ENCODE results near the gene WDR47. TPM values are rescaled to one million over a fixed set of nuclear protein-coding genes. Genes with fewer than 3 reads are reported as not detected.

The WDR47 gene
- total RNA-seq, 1 donor from 2014 or later = 15.2 TPM

DNA sequence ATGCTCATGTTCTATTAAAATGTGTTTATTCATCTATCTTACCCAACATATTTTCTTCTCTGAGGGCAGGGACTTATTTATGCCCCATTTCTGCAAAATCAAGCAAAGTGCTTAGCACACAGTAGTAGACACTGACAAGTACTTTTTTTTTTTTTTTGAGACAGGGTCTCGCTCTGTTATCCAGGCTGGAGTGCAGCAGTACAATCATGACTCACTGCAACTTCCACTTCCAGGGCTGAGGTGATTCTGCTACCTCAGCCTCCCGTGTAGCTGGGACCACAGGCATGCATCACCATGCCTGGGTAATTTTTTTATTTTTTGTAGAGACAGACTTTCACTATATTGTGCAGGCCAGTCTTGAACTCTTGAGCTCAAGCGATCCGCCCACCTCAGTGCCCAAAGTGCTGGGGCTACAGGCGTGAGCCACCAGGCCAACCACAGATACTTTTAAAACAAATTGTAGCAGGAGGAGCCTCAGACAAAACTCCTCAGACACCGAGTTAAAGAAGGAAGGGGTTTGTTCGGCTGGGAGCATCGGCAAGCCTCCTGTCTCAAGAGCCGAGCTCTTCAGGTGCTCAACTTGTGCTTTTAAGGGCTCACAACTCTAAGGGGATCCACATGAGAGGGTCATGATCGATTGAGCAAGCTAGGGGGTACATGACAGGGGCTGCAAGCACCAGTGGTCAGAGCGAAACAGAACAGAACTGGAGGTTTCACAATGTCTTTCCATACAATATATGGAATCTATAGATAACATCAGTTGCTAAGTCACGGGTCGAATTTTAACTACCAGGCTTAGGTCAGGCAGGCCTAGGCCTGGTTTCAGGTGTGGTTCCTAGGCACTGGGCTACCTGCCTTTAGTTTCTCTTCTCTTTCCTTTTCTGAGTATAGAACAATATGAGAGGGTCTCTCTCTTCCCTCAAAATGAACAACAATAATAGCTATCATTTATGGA, 42.9 kb upstream of the WDR47 start:
- H3K36me3 Mint-ChIP-seq = no peaks in the 10 kb centered on the region
- TF ChIP-seq, protein P1, sequence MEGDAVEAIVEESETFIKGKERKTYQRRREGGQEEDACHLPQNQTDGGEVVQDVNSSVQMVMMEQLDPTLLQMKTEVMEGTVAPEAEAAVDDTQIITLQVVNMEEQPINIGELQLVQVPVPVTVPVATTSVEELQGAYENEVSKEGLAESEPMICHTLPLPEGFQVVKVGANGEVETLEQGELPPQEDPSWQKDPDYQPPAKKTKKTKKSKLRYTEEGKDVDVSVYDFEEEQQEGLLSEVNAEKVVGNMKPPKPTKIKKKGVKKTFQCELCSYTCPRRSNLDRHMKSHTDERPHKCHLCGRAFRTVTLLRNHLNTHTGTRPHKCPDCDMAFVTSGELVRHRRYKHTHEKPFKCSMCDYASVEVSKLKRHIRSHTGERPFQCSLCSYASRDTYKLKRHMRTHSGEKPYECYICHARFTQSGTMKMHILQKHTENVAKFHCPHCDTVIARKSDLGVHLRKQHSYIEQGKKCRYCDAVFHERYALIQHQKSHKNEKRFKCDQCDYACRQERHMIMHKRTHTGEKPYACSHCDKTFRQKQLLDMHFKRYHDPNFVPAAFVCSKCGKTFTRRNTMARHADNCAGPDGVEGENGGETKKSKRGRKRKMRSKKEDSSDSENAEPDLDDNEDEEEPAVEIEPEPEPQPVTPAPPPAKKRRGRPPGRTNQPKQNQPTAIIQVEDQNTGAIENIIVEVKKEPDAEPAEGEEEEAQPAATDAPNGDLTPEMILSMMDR (conservative IDR thresholded peaks at IDR 0.05) = no peak
- DNase-seq (ENCODE audit: extremely low spot score, unreplicated experiment) = no peak

DNA sequence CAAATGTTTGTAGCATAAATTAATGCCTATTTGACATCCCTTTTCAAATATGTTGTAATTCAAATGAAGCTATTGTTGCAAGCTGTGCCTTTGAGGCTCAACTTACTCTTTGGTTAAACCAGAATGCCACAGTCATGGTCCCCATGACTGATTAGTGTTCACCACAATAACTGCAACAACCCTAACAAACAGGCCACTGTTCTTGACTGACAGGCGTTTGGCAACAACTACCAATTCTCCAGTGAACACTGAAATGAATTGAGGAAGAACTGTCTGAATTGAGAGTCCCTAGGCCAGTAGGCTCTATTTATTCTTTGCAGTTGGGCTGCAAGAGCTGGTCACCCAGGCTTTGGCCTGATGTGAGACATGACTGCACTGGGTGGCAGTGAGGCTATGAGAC, 42.0 kb upstream of the WDR47 start:
- no peaks in the 10 kb centered on the region for H3K4me1 Mint-ChIP-seq (ENCODE audit: unreplicated experiment)
- no peaks in the 10 kb centered on the region for H3K27me3 Mint-ChIP-seq
- no peaks in the 10 kb centered on the region for H3K36me3 Mint-ChIP-seq
- no peak overlapping the region for H3K4me3 Mint-ChIP-seq
- H3K27ac Mint-ChIP-seq = peak overlapping the region; percentile 62
- no peak for DNase-seq (ENCODE audit: extremely low spot score, unreplicated experiment)
- no peaks in the 10 kb centered on the region for H3K9me3 Mint-ChIP-seq
- TF ChIP-seq, protein P1 (conservative IDR thresholded peaks at IDR 0.05) = no peak

More for the DNA sequence above, 42.9 kb upstream of the WDR47 start:
- Mint-ChIP-seq H3K27ac (no peak overlapping the region), H3K4me1 (ENCODE audit: unreplicated experiment) (no peaks in the 10 kb centered on the region), H3K27me3 (no peaks in the 10 kb centered on the region), H3K4me3 (no peak overlapping the region), H3K9me3 (no peaks in the 10 kb centered on the region)

DNA sequence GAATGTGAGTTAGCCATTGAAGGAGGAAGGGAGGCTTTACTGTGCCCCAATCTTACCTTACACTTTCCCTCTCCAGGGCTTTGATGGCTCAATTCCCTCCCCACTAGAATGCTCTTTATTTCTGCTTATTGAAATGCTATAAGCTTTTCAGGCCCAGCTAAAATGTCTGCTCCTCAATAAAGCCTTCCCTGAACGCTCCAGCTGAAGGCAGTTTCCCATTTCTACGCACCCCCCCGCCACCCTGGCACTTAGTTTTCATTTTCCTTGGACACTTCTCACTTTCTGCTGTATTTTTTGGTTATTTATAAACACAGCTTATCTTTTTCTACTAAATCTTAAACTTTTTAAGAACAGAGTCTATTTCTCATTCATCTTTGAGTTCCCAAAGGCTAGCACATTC, 41.6 kb upstream of the WDR47 start:
- H3K27ac Mint-ChIP-seq = peak overlapping the region; percentile 62
- H3K4me1 Mint-ChIP-seq (ENCODE audit: unreplicated experiment) = no peaks in the 10 kb centered on the region
- H3K9me3 Mint-ChIP-seq = no peaks in the 10 kb centered on the region
- no peak for DNase-seq (ENCODE audit: extremely low spot score, unreplicated experiment)
- H3K36me3 Mint-ChIP-seq = no peaks in the 10 kb centered on the region
- TF ChIP-seq, protein P1 (conservative IDR thresholded peaks at IDR 0.05) = no peak
- no peak overlapping the region for H3K4me3 Mint-ChIP-seq
- H3K27me3 Mint-ChIP-seq = no peaks in the 10 kb centered on the region

- H3K27ac Mint-ChIP-seq = peak overlapping the region; percentile 51
Observed at GRCh38 chr1:109080441-109081082, 38.7 kb upstream of the WDR47 start.

GRCh38 chr1:109079240-109079622, 37.3 kb upstream of the WDR47 start:
- H3K27ac Mint-ChIP-seq = no peak overlapping the region
- peaks cover 4% of the 10 kb centered on the region for H3K36me3 Mint-ChIP-seq
- H3K27me3 Mint-ChIP-seq = no peaks in the 10 kb centered on the region
- H3K4me3 Mint-ChIP-seq = no peak overlapping the region
- H3K4me1 Mint-ChIP-seq (ENCODE audit: unreplicated experiment) = peaks cover 13% of the 10 kb centered on the region
- TF ChIP-seq, protein P1 (conservative IDR thresholded peaks at IDR 0.05) = no peak
- H3K9me3 Mint-ChIP-seq = no peaks in the 10 kb centered on the region
- DNase-seq (ENCODE audit: extremely low spot score, unreplicated experiment) = no peak

More at GRCh38 chr1:109080441-109081082, 38.7 kb upstream of the WDR47 start:
- peaks cover 7% of the 10 kb centered on the region for H3K4me1 Mint-ChIP-seq (ENCODE audit: unreplicated experiment)
- TF ChIP-seq, protein P1 (conservative IDR thresholded peaks at IDR 0.05) = no peak
- H3K4me3 Mint-ChIP-seq = no peak overlapping the region
- H3K36me3 Mint-ChIP-seq = peaks cover 3% of the 10 kb centered on the region
- no peaks in the 10 kb centered on the region for H3K27me3 Mint-ChIP-seq
- no peaks in the 10 kb centered on the region for H3K9me3 Mint-ChIP-seq
- DNase-seq (ENCODE audit: extremely low spot score, unreplicated experiment) = no peak

All from type B pancreatic cell (in vitro differentiated cells).